ENCODE results near the gene SCN9A.

Gene SCN9A

GRCh38 chr2:166380615-166381014 lies 4.9 kb upstream of the SCN9A start:
- no peak overlapping the region for H3K27ac ChIP-seq
- TF ChIP-seq, protein P1, sequence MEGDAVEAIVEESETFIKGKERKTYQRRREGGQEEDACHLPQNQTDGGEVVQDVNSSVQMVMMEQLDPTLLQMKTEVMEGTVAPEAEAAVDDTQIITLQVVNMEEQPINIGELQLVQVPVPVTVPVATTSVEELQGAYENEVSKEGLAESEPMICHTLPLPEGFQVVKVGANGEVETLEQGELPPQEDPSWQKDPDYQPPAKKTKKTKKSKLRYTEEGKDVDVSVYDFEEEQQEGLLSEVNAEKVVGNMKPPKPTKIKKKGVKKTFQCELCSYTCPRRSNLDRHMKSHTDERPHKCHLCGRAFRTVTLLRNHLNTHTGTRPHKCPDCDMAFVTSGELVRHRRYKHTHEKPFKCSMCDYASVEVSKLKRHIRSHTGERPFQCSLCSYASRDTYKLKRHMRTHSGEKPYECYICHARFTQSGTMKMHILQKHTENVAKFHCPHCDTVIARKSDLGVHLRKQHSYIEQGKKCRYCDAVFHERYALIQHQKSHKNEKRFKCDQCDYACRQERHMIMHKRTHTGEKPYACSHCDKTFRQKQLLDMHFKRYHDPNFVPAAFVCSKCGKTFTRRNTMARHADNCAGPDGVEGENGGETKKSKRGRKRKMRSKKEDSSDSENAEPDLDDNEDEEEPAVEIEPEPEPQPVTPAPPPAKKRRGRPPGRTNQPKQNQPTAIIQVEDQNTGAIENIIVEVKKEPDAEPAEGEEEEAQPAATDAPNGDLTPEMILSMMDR (conservative IDR thresholded peaks at IDR 0.05; ENCODE audit: low read depth), result no peak
- POLR2A ChIA-PET (ENCODE audit: low non-redundant PET), result no interaction called here
- DNase-seq (ENCODE audit: low spot score), result no peak
- CTCF ChIA-PET, result no interaction called here

- H3K27ac ChIP-seq, result no peak overlapping the region
- DNase-seq (ENCODE audit: low spot score), result no peak
- TF ChIP-seq, protein P1 (conservative IDR thresholded peaks at IDR 0.05; ENCODE audit: low read depth), result no peak
- POLR2A ChIA-PET (ENCODE audit: low non-redundant PET), result no interaction called here
- CTCF ChIA-PET, result no interaction called here
These were observed 1.1 kb upstream of the SCN9A start for GRCh38 chr2:166376873-166377272.

- DNase-seq (ENCODE audit: low spot score), result no peak
- no peak overlapping the region for H3K27ac ChIP-seq
- POLR2A ChIA-PET (ENCODE audit: low non-redundant PET), result no interaction called here
- CTCF ChIA-PET, result no interaction called here
- TF ChIP-seq, protein P1 (conservative IDR thresholded peaks at IDR 0.05; ENCODE audit: low read depth), result no peak
These were observed 714 bp upstream of the SCN9A start for GRCh38 chr2:166376488-166376828.

DNA sequence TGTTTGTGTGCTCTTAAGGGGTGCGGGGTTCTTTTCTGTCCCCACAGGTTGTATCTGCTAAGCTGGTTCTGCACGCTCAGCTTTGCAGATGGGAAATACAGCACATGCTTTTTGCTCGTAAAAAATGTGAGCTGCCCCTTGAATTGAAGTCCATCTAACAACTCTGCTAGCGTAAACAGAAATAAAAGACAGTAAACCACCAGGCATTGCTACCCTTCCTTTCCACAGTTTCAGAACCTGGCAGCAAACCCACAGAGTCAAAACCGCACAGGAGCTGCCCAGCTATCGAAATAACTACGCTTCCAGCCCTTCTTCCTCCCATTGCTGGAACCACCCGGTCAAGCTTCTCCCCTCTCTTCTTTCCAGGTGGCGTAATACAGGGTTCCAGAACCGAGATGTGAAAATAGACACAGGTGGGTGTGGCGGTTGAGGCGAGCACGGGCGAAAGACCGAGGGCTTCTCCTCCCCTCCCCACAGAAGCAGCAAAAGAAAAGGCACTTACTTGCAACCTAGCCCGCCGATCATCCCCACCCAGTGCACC lies 479 bp downstream of the SCN9A start:
- ChIA-PET POLR2A (ENCODE audit: low non-redundant PET) (no interaction called here), CTCF (interaction anchor here (0.7 to 1.2 kb wide), 3 partner anchors 14 to 1724 kb away, joined by 3 to 5 read pairs (median 3); no protein-coding TSS in a partner anchor)
- peak; percentile 2 for DNase-seq (ENCODE audit: low spot score)
- TF ChIP-seq, protein P1 (conservative IDR thresholded peaks at IDR 0.05; ENCODE audit: low read depth), result no peak
- H3K27ac ChIP-seq, result no peak overlapping the region; the same call in 1 of the 2 replicates

DNA sequence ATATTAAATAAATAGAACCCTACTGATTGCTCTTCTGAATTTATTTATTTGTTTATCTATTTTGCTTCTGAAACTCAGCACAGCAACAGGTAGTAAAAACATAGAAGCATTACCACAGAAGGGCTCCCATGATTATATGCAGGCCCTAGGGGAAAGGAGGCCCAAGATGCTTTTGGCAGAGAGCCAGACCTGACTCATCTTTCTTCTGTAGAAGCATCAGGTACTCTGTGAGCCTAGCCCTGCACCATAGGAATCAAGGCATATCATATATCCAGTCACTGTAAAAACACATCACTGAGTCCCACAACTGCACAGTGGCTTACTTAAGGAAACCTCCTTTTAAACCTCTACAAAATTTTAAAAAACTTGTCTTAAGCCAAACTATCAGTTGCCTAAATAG lies 1.8 kb downstream of the SCN9A start:
- no peak overlapping the region for H3K27ac ChIP-seq
- POLR2A ChIA-PET (ENCODE audit: low non-redundant PET), result no interaction called here
- TF ChIP-seq, protein P1 (conservative IDR thresholded peaks at IDR 0.05; ENCODE audit: low read depth), result no peak
- peak; percentile 80 for DNase-seq (ENCODE audit: low spot score)
- CTCF ChIA-PET, result interaction anchor here (0.7 kb wide), 1 partner anchor 1195 kb away, joined by 3 read pairs; no protein-coding TSS in a partner anchor

DNA sequence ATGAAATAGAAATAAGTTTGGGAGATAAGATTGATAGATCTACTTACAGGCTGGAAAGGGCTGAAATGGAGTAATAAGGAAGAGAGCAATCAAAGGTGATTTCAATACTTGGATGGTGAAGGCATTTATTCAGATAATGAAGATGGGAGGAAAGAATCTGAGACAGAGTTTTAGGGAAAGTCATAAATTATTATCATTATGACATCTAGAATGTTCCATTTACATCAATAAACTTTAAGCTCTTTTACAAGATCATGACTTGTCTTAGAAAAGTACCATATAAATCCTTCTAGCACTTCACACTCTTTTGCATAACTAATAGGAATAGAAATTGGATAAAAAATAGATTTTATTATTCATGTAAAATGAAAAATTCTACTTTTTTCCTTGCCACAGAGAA lies 2.2 kb downstream of the SCN9A start:
- TF ChIP-seq, protein P1 (conservative IDR thresholded peaks at IDR 0.05; ENCODE audit: low read depth), result no peak
- no peak for DNase-seq (ENCODE audit: low spot score)
- H3K27ac ChIP-seq, result no peak overlapping the region
- ChIA-PET CTCF (interaction anchor here (0.7 kb wide), 1 partner anchor 1196 kb away, joined by 3 read pairs; no protein-coding TSS in a partner anchor), POLR2A (ENCODE audit: low non-redundant PET) (no interaction called here)
